H1 (cell line): ENCODE results near the gene PCGF3. TPM values are rescaled to one million over a fixed set of nuclear protein-coding genes. Genes with fewer than 3 reads are reported as not detected.
"Not testable (repeated sequence)": the region's sequence is repeated elsewhere in the genome, so short reads cannot be mapped to it uniquely, and the experiment has no call there.

Experiments
- CTCF ChIA-PET: fragments of 300-600 bp; sonication (Branson Sonifier 250); formaldehyde crosslinking; loops from one replicate; lab custom pipeline; 2021; ENCODE audit not compliant: partially characterized antibody; lab: Charles Lee
- POLR2A ChIA-PET: fragments of 300-600 bp; sonication (Branson Sonifier 250); formaldehyde crosslinking; loops from one replicate; lab custom pipeline; 2021; ENCODE audit warnings: inconsistent platforms; ENCODE audit not compliant: partially characterized antibody; lab: Charles Lee
- DNase-seq, 2 experiments: peaks; one replicate each; pipeline versions ENCODE4 v3.0.0 to v3.0.0-alpha.2; 2010 to 2022; ENCODE audit warnings: low spot score in 2 of 2, low read depth in 1 of 2, mixed read lengths in 1 of 2
- FAIRE-seq: peaks from 2 replicates; lab custom pipeline; 2011; peaks lifted over from hg19 to GRCh38; lab: Jason Lieb, UNC
- H2AFZ ChIP-seq: 2 replicates; pipeline ENCODE4 v1.8.1; 2012; ENCODE audit warnings: low read length, inconsistent platforms
- H2AK5ac ChIP-seq: 2 replicates; pipeline ENCODE4 v1.6.1; 2013; ENCODE audit warnings: low read depth, low read length
- H2BK120ac ChIP-seq: replicated peaks from 2 replicates; pipeline ENCODE3; 2013; ENCODE audit warnings: low read depth, low read length, inconsistent platforms
- H2BK12ac ChIP-seq: 2 replicates; pipeline ENCODE4 v1.6.1; 2013; ENCODE audit warnings: low read depth, low read length
- H2BK15ac ChIP-seq: 2 replicates; pipeline ENCODE4 v1.6.1; 2013; ENCODE audit warnings: low read length
- H2BK20ac ChIP-seq: 2 replicates; pipeline ENCODE4 v1.6.1; 2013; ENCODE audit warnings: low read length
- H2BK5ac ChIP-seq: 2 replicates; pipeline ENCODE4 v1.6.1; 2013; ENCODE audit warnings: low read depth, low read length
- H3K14ac ChIP-seq: 2 replicates; pipeline ENCODE4 v1.6.1; 2013; ENCODE audit warnings: inconsistent platforms; ENCODE audit not compliant: insufficient read length
- H3K18ac ChIP-seq: 2 replicates; pipeline ENCODE4 v1.6.1; 2013; ENCODE audit warnings: low read length; ENCODE audit errors: extremely low read depth
- H3K23ac ChIP-seq: 2 replicates; pipeline ENCODE4 v1.6.1; 2013; ENCODE audit warnings: inconsistent platforms; ENCODE audit not compliant: insufficient read length
- H3K23me2 ChIP-seq: 2 replicates; pipeline ENCODE4 v1.6.1; 2013; ENCODE audit warnings: low read depth, low read length
- H3K27ac ChIP-seq: 2 replicates; pipeline ENCODE4 v1.6.1; 2011; ENCODE audit warnings: low read depth, low read length, inconsistent platforms
- H3K27me3 ChIP-seq, 4 experiments: replicated peaks in 1 of 4; 1 replicate in 1 of 4; 2 replicates in 3 of 4; pipeline versions ENCODE4 v1.6.1 to v1.8.1; 2011 to 2013; ENCODE audit warnings: low read length in 3 of 4, mild to moderate bottlenecking in 3 of 4, inconsistent platforms in 2 of 4, mixed read lengths in 2 of 4, moderate library complexity in 1 of 4; ENCODE audit not compliant: control insufficient read depth in 3 of 4, insufficient read depth in 3 of 4; ENCODE audit errors: extremely low read depth in 1 of 4
- H3K36me3 ChIP-seq, 4 experiments: 2 replicates each; pipeline versions ENCODE4 v1.6.1 to v1.8.1; 2011 to 2013; ENCODE audit warnings: mild to moderate bottlenecking in 4 of 4, low read length in 3 of 4, moderate library complexity in 2 of 4, control low read depth in 1 of 4, inconsistent platforms in 1 of 4; ENCODE audit not compliant: insufficient read depth in 4 of 4, control insufficient read depth in 2 of 4
- H3K4ac ChIP-seq: replicated peaks from 2 replicates; pipeline ENCODE3; 2013; ENCODE audit warnings: low read length, low read depth, mixed read lengths, inconsistent platforms; ENCODE audit not compliant: insufficient read length
- H3K4me1 ChIP-seq, 4 experiments: replicated peaks in 1 of 4; 1 replicate in 1 of 4; 2 replicates in 3 of 4; pipeline versions ENCODE4 v1.6.1 to v1.8.1; 2011 to 2013; ENCODE audit warnings: low read length in 3 of 4, inconsistent platforms in 2 of 4, mixed read lengths in 1 of 4; ENCODE audit not compliant: insufficient read depth in 4 of 4, control insufficient read depth in 3 of 4
- H3K4me2 ChIP-seq, 2 experiments: 2 replicates each; pipeline versions ENCODE4 v1.6.1 to v1.8.1; 2011 to 2013; ENCODE audit warnings: low read depth in 2 of 2, low read length in 2 of 2, control low read depth in 1 of 2, inconsistent platforms in 1 of 2, mild to moderate bottlenecking in 1 of 2; ENCODE audit not compliant: insufficient read depth in 1 of 2
- H3K4me3 ChIP-seq, 4 experiments: fragments of 200-600, 300-600 bp in 1 of 4; sonication (generic), shearing (Covaris generic), sonication (Bioruptor Twin) in 1 of 4; 2 replicates each; pipeline versions ENCODE4 v1.5.1 to v1.8.1; 2011 to 2016; ENCODE audit warnings: low read length in 4 of 4, low read depth in 3 of 4, control low read depth in 2 of 4, inconsistent platforms in 2 of 4, mild to moderate bottlenecking in 2 of 4, mixed read lengths in 1 of 4, moderate library complexity in 1 of 4; ENCODE audit not compliant: insufficient read depth in 2 of 4; ENCODE audit errors: extremely low read depth in 1 of 4
- H3K56ac ChIP-seq: replicated peaks from 2 replicates; pipeline ENCODE3; 2013; ENCODE audit warnings: low read depth, mild to moderate bottlenecking, mixed read lengths, low read length, inconsistent platforms; ENCODE audit not compliant: insufficient read length
- H3K79me1 ChIP-seq: 2 replicates; pipeline ENCODE4 v1.6.1; 2013; ENCODE audit warnings: low read depth, low read length, control low read depth
- H3K79me2 ChIP-seq, 2 experiments: 2 replicates each; pipeline versions ENCODE4 v1.6.1 to v1.8.1; 2012 to 2013; ENCODE audit warnings: low read length in 2 of 2, mild to moderate bottlenecking in 2 of 2, inconsistent platforms in 1 of 2; ENCODE audit not compliant: insufficient read depth in 2 of 2, control insufficient read depth in 1 of 2
- H3K9ac ChIP-seq, 4 experiments: replicated peaks in 1 of 4; 1 replicate in 1 of 4; 2 replicates in 3 of 4; pipeline versions ENCODE4 v1.6.1 to v1.8.1; 2011 to 2013; ENCODE audit warnings: low read depth in 3 of 4, low read length in 3 of 4, control low read depth in 2 of 4, mild to moderate bottlenecking in 2 of 4, moderate library complexity in 2 of 4, inconsistent platforms in 1 of 4; ENCODE audit errors: extremely low read depth in 1 of 4
- H3K9me3 ChIP-seq, 2 experiments: 2 replicates each; pipeline versions ENCODE4 v1.6.1 to v1.8.1; 2012 to 2013; ENCODE audit warnings: mild to moderate bottlenecking in 2 of 2, moderate library complexity in 2 of 2, control low read depth in 1 of 2, inconsistent platforms in 1 of 2, low read depth in 1 of 2, low read length in 1 of 2, mixed read lengths in 1 of 2; ENCODE audit not compliant: insufficient read depth in 2 of 2
- H4K20me1 ChIP-seq, 2 experiments: replicated peaks in 1 of 2; 2 replicates each; pipeline versions ENCODE3 to v1.8.1; 2011 to 2013; ENCODE audit warnings: inconsistent platforms in 2 of 2, low read length in 2 of 2, mild to moderate bottlenecking in 1 of 2; ENCODE audit not compliant: insufficient read depth in 2 of 2, control insufficient read depth in 1 of 2
- H4K5ac ChIP-seq: 2 replicates; pipeline ENCODE4 v1.6.1; 2013; ENCODE audit warnings: low read length, low read depth, mixed read lengths, inconsistent platforms; ENCODE audit not compliant: insufficient read length
- H4K8ac ChIP-seq: 2 replicates; pipeline ENCODE4 v1.8.0; 2013; ENCODE audit warnings: mild to moderate bottlenecking, moderate library complexity, low read length, inconsistent platforms; ENCODE audit not compliant: insufficient read depth; ENCODE audit errors: extremely low read depth
- H4K91ac ChIP-seq: replicated peaks from 2 replicates; pipeline ENCODE3; 2013; ENCODE audit warnings: low read length, mixed read lengths, inconsistent platforms; ENCODE audit not compliant: insufficient read length
- WGBS, 2 experiments: shearing (Covaris generic) in 1 of 2; methylation state at CpG; one replicate each; pipeline versions ENCODE4 v1.1.6 to v1.1.7; 2013 to 2015; ENCODE audit warnings: low lambda C conversion rate in 2 of 2, mixed read lengths in 2 of 2, inconsistent platforms in 1 of 2, low coverage in 1 of 2, missing lambda C conversion rate in 1 of 2; ENCODE audit not compliant: insufficient replicate concordance in 2 of 2, insufficient coverage in 1 of 2, insufficient read length in 1 of 2; ENCODE audit errors: extremely low coverage in 1 of 2, missing lambda C conversion rate in 1 of 2; 5-methylcytosine and 5-hydroxymethylcytosine counted together
- polyA plus RNA-seq, 7 experiments: library from polyadenylated mRNA; depleted of rRNA in 3 of 7; stranded (reverse) in 5 of 7; unstranded in 2 of 7; fragments of >200 nt in 5 of 7; fragments of 200-250 nt in 2 of 7; gene quantifications; 1 replicate in 5 of 7; 2 replicates in 1 of 7; 4 replicates in 1 of 7; pipeline versions ENCODE4 v1.2.1 to v1.2.3, GENCODE V29; 2011 to 2013; ENCODE audit warnings: missing spikeins in 2 of 7, mixed read lengths in 2 of 7
- total RNA-seq: library from RNA; stranded (reverse); fragmentation: NEBNext Ultra II Directional; extraction: Animal tissue kit (Norgen Biotek cat#: 25700); gene quantifications from 2 replicates; pipeline ENCODE4 v1.2.1, GENCODE V29; 2021

Gene PCGF3
- total and polyA plus RNA-seq, 2 of the 8 experiments (the other 6 are each of a cell fraction or from before 2014, with no cell fraction given), result 52.7 to 52.9 TPM

DNA sequence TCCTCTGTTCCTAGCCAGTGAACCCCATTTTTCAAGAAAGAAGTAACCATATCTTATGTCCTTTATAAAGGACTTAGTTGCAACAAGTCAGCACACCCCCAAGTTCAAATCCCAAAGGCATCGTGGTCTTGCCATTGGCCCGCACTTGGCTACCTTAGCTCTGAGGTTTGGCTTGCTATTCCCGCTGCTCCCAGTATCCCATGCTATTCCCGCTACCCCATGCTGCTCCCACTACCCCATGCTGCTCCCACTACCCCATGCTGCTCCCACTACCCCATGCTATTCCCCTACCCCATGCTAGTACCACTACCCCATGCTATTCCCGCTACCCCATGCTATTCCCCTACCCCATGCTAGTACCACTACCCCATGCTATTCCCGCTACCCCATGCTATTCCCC lies 37.4 kb upstream of the PCGF3 start:
- not testable (repeated sequence) for H3K79me2 ChIP-seq, H3K4me3 ChIP-seq, H3K56ac ChIP-seq, H3K18ac ChIP-seq, H2BK5ac ChIP-seq, H2BK12ac ChIP-seq, DNase-seq, H3K4ac ChIP-seq, H2BK15ac ChIP-seq, H3K23ac ChIP-seq, H3K4me2 ChIP-seq, H4K91ac ChIP-seq, H3K79me1 ChIP-seq, H4K5ac ChIP-seq, H3K9ac ChIP-seq, H3K27me3 ChIP-seq, H3K14ac ChIP-seq, FAIRE-seq, H2AK5ac ChIP-seq, H3K4me1 ChIP-seq, H3K9me3 ChIP-seq, H4K8ac ChIP-seq, H2BK120ac ChIP-seq, H2AFZ ChIP-seq, H4K20me1 ChIP-seq, H3K27ac ChIP-seq, H2BK20ac ChIP-seq, H3K23me2 ChIP-seq
- 83% methylated on average over 4 of the region's 6 CpGs; no CpG with 5 or more reads in 1 of the 2 experiments for WGBS, 2 experiments
- peaks cover 8 to 25% (median 13%) of the 10 kb centered on the region in 4 experiments for H3K36me3 ChIP-seq
- CTCF ChIA-PET, result interaction anchor here (0.6 kb wide), 1 partner anchor 19 kb away, joined by 3 read pairs; no protein-coding TSS in a partner anchor
- POLR2A ChIA-PET, result interaction anchor here (1.7 to 4.9 kb wide), 3 partner anchors 11 to 19 kb away, joined by 7 to 25 read pairs (median 9); no protein-coding TSS in a partner anchor
